AG09309 (cell line): ENCODE results near the gene ELF3.

Experiments used
- DNase-seq: peaks from one replicate; pipeline ENCODE4 v3.0.0-alpha.2; 2010; ENCODE audit warnings: low read depth
- H3K4me3 ChIP-seq: 2 replicates; pipeline ENCODE4 v1.5.1; 2011; ENCODE audit warnings: mild to moderate bottlenecking, low read depth, low read length, moderate library complexity; ENCODE audit not compliant: control insufficient read depth
- TF ChIP-seq, protein P1 (sequence below): IDR thresholded peaks from 2 replicates; pipeline ENCODE4 v1.5.1; 2011; ENCODE audit warnings: mild to moderate bottlenecking, low read depth, low read length, inconsistent platforms; ENCODE audit not compliant: insufficient read depth, control insufficient read depth; ENCODE audit errors: missing control alignments

The ELF3 gene

DNA sequence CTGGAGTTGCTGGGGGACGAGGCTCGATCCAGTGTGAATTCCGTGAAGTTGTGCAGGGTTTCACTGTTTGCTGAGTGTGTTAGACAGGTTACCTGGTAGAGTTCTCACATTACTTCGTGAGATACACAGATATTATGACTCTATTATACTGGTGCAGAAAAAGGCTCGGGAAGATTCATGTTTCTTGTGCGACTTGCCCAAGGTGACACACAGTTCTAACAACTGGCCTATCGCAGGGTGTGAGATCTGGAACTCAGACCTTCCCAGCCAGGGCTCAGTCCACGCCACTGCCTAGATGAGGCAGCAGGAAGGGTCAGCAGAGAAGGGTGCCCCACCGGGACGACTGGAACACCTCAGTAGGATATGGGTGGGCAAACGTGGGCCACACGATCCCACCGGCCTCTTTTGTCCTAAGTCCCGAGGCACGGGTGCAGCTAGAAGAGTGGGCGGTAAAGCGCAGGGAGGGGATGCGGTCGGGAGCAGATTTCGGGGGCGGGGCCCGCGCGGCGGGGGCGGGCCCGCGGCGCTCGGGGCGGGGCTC lies 28.2 kb upstream of the ELF3 start:
- TF ChIP-seq, protein P1, sequence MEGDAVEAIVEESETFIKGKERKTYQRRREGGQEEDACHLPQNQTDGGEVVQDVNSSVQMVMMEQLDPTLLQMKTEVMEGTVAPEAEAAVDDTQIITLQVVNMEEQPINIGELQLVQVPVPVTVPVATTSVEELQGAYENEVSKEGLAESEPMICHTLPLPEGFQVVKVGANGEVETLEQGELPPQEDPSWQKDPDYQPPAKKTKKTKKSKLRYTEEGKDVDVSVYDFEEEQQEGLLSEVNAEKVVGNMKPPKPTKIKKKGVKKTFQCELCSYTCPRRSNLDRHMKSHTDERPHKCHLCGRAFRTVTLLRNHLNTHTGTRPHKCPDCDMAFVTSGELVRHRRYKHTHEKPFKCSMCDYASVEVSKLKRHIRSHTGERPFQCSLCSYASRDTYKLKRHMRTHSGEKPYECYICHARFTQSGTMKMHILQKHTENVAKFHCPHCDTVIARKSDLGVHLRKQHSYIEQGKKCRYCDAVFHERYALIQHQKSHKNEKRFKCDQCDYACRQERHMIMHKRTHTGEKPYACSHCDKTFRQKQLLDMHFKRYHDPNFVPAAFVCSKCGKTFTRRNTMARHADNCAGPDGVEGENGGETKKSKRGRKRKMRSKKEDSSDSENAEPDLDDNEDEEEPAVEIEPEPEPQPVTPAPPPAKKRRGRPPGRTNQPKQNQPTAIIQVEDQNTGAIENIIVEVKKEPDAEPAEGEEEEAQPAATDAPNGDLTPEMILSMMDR = no peak
- DNase-seq = no peak
- peak overlapping the region; percentile 55 for H3K4me3 ChIP-seq

DNA sequence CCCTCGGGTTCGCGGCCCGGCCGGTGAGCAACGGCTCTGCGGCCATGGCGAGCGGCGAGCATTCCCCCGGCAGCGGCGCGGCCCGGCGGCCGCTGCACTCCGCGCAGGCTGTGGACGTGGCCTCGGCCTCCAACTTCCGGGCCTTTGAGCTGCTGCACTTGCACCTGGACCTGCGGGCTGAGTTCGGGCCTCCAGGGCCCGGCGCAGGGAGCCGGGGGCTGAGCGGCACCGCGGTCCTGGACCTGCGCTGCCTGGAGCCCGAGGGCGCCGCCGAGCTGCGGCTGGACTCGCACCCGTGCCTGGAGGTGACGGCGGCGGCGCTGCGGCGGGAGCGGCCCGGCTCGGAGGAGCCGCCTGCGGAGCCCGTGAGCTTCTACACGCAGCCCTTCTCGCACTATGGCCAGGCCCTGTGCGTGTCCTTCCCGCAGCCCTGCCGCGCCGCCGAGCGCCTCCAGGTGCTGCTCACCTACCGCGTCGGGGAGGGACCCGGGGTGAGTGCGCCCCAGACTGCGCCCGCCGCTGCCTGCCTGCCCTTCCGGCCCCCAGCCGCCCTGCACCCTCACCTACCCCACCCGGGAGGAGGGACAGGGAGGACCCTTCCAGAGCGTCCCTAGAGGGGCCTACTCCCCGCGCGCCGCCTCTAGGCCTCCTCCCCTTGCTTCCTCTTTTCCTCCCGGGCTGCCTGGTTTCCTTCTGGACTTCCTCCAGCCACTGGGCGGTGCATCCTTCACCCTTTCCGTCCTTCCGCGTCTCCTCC lies 27.6 kb upstream of the ELF3 start, which contains the start of gene RNPEP:
Gene RNPEP (plus strand): TSS at position 26 of the 757 bp plus-strand sequence. CDS start 19 bp downstream, at position 45.
- H3K4me3 ChIP-seq = peak within 1 kb of the TSS; percentile 55
- TF ChIP-seq, protein P1 = no peak
- no peak for DNase-seq

DNA sequence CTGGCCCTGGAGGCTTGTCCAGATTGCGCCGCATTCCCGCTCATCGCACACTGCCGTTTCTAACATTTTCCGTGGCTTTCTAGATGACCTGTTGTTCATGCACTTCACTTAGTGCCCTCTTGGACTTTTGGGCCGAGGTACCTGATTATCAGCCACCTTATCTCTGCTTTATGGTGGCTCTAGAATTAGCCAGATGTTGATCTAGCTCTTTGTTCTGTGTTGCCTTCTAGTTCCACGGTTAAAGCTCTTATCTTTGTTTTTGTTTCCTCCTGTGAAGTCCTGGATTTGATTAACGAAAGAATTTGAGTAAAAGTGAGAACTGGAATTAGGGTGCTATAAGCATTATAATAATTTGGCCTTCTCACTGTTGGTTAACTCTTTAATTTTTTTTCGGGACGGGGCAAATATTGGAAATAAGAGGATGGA lies 27.0 kb upstream of the ELF3 start:
- TF ChIP-seq, protein P1 = no peak
- peak overlapping the region; percentile 55 for H3K4me3 ChIP-seq
- DNase-seq = no peak

DNA sequence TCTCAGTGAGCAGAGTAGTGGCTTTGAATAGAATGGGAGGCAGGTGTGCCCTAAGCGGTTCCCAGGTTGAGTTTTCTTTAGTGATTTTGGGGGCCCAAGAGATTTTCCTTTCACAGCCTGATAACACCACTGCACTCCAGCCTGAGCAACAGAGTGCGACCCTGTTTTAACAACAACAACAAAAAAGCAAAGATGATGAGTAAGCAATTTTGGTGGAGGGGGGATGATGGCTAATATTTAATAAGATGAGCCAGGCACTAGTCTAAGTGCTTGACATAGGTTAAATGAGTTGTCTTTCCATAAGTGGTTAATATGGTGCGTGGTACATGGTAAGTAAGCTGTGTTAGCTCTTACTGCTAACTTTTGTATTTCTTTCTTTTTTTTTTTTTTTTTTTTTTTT lies 25.9 kb upstream of the ELF3 start:
- no peak for DNase-seq
- TF ChIP-seq, protein P1 = no peak
- no peak overlapping the region for H3K4me3 ChIP-seq

DNA sequence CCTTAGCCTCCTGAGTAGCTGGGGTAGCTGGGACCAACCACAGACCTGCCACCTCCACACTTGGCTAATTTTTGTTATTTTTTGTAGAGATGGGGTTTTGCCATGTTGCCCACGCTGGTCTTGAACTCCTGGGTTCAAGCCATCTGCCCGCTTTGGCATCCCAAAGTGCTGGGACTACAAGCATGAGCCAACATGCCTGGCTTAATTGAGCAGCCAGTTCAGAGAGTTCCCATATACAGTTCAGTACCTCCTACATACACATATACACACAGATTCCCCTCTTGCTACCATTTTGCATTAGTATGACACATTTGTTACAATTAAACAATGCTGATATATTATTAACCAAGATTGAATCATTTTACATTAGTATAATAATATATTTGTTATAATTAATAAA lies 25.0 kb upstream of the ELF3 start:
- TF ChIP-seq, protein P1 = no peak
- DNase-seq = no peak
- H3K4me3 ChIP-seq = no peak overlapping the region

DNA sequence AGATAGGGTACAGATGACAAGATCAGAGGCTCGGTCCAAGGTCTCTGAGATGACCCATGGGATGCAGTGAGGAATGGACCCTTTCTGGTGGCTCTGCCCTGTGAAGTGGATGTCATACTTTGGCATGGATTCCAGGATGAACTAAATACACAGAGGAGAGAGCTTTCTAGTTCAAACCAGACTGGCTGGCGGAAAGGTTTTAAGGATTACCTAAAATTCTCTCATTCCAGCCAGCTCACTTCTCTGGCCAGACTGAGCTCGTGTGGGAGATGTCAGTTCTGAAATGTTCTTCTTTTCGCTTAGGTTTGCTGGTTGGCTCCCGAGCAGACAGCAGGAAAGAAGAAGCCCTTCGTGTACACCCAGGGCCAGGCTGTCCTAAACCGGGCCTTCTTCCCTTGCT lies 21.8 kb upstream of the ELF3 start:
- no peak for DNase-seq
- TF ChIP-seq, protein P1 = no peak
- no peak overlapping the region for H3K4me3 ChIP-seq
